Sigmoid colon (tissue), 7 donors: Measurements from ENCODE around the gene AK5. TPM values are rescaled to one million over a fixed set of nuclear protein-coding genes. Genes with fewer than 3 reads are reported as not detected.

Experiments
- DNase-seq: peaks from one replicate; pipeline ENCODE4 v3.0.0-alpha.2; 2019
- H3K27ac ChIP-seq, 4 donors: fragments of 200-600 bp; sonication (generic); one replicate each; pipeline ENCODE4 v1.5.1; 2016 to 2019; ENCODE audit warnings: mild to moderate bottlenecking in 1 of 4
- H3K27me3 ChIP-seq, 3 donors: fragments of 200-600 bp; sonication (generic); one replicate each; pipeline ENCODE4 v1.5.1; 2019; ENCODE audit warnings: mild to moderate bottlenecking in 1 of 3
- H3K36me3 ChIP-seq, 4 donors: fragments of 200-600 bp; sonication (generic); one replicate each; pipeline ENCODE4 v1.5.1; 2016 to 2019
- H3K4me1 ChIP-seq, 4 donors: fragments of 200-600 bp; sonication (generic); one replicate each; pipeline ENCODE4 v1.5.1; 2017 to 2019
- H3K4me3 ChIP-seq, 4 donors: fragments of 200-600 bp; sonication (generic); one replicate each; pipeline ENCODE4 v1.5.1; 2017 to 2019; ENCODE audit warnings: mild to moderate bottlenecking in 2 of 4, moderate library complexity in 1 of 4
- H3K9me3 ChIP-seq, 4 donors: fragments of 200-600 bp in 3 of 4; sonication (generic) in 3 of 4; one replicate each; pipeline versions ENCODE4 v1.5.1 to v1.6.1; 2013 to 2019
- EP300 ChIP-seq, 4 donors: sonication (generic); formaldehyde crosslinking; IDR thresholded peaks; one replicate each; pipeline ENCODE4 v1.6.1; 2017; ENCODE audit warnings: antibody characterized with exemption in 4 of 4
- POLR2A ChIP-seq, 2 donors: fragments of 450-650 bp; IDR thresholded peaks; one replicate each; pipeline ENCODE4 v1.6.1; 2016; ENCODE audit warnings: antibody characterized with exemption in 2 of 2, mild to moderate bottlenecking in 2 of 2, moderate library complexity in 2 of 2
- POLR2AphosphoS5 ChIP-seq, 4 donors: sonication (generic); formaldehyde crosslinking; IDR thresholded peaks; one replicate each; pipeline ENCODE4 v1.6.1; 2017; ENCODE audit warnings: antibody characterized with exemption in 4 of 4
- whole genome bisulfite sequencing, 2 donors: extraction: QIAGEN DNeasy Blood & Tissue Kit; methylation state at CpG; one replicate each; pipeline ENCODE4 v1.1.7; 2013; 5-methylcytosine and 5-hydroxymethylcytosine counted together
- intact Hi-C: fragments of 100-400 bp; cut with DNase I; formaldehyde crosslinking; loops from one replicate; pipeline ENCODE4 v1.15.1; 2023
- polyA plus RNA-seq, 3 donors: library from polyadenylated mRNA; stranded (reverse); fragments of 200-250 nt; gene quantifications; one replicate each; pipeline ENCODE4 v1.2.3, GENCODE V29; 2013
- total RNA-seq, 4 donors: library from RNA; depleted of rRNA; stranded (reverse); fragments of >200 nt; gene quantifications; one replicate each; pipeline ENCODE4 v1.1.0, GENCODE V29; 2016
- TF ChIP-seq, protein P1 (sequence below), 4 experiments: fragments of 450-650 bp in 3 of 4; fragments of 200-600 bp in 1 of 4; IDR thresholded peaks; one replicate each; pipeline ENCODE4 v1.5.1; 2016 to 2019; ENCODE audit warnings: antibody characterized with exemption in 4 of 4, mild to moderate bottlenecking in 3 of 4, moderate library complexity in 2 of 4
- donor health status: healthy with polysubstance abuse.
- donor health status: Bipolar disorder and iron deficiency.
- donor health status: healthy.

The AK5 gene
- total and polyA plus RNA-seq, 7 donors: 0.33 to 6.1 (median 1.9) TPM; not detected in 1

GRCh38 chr1:77322061-77322900 is 40.5 kb downstream of the AK5 start:
- WGBS, 2 donors: 36 to 62% methylated on average over 6 of the region's 6 CpGs
- no peak for TF ChIP-seq EP300 (IDR thresholded peaks at IDR 0.05)
- no peak for TF ChIP-seq POLR2A (IDR thresholded peaks at IDR 0.05)
- TF ChIP-seq, protein P1, sequence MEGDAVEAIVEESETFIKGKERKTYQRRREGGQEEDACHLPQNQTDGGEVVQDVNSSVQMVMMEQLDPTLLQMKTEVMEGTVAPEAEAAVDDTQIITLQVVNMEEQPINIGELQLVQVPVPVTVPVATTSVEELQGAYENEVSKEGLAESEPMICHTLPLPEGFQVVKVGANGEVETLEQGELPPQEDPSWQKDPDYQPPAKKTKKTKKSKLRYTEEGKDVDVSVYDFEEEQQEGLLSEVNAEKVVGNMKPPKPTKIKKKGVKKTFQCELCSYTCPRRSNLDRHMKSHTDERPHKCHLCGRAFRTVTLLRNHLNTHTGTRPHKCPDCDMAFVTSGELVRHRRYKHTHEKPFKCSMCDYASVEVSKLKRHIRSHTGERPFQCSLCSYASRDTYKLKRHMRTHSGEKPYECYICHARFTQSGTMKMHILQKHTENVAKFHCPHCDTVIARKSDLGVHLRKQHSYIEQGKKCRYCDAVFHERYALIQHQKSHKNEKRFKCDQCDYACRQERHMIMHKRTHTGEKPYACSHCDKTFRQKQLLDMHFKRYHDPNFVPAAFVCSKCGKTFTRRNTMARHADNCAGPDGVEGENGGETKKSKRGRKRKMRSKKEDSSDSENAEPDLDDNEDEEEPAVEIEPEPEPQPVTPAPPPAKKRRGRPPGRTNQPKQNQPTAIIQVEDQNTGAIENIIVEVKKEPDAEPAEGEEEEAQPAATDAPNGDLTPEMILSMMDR (IDR thresholded peaks at IDR 0.05): no peak
- no peak for TF ChIP-seq POLR2AphosphoS5 (IDR thresholded peaks at IDR 0.05)
- no peaks in the 10 kb centered on the region for H3K27me3 ChIP-seq

GRCh38 chr1:77333501-77333900 is 51.7 kb downstream of the AK5 start:
- Histone ChIP-seq H3K9me3 (no peaks in the 10 kb centered on the region), H3K4me1 (no peaks in the 10 kb centered on the region), H3K4me3 (no peak overlapping the region), H3K27ac (no peak overlapping the region), H3K27me3 (no peaks in the 10 kb centered on the region), H3K36me3 (no peaks in the 10 kb centered on the region)
- TF ChIP-seq POLR2A (IDR thresholded peaks at IDR 0.05): no peak
- TF ChIP-seq, protein P1 (IDR thresholded peaks at IDR 0.05): no peak
- TF ChIP-seq POLR2AphosphoS5 (IDR thresholded peaks at IDR 0.05): no peak
- no peak for TF ChIP-seq EP300 (IDR thresholded peaks at IDR 0.05)
- intact Hi-C loops: no loop called here
- 72 to 87% methylated on average over 2 of the region's 2 CpGs for WGBS, 2 donors
- DNase-seq: no peak

More at GRCh38 chr1:77322061-77322900, 40.5 kb downstream of the AK5 start:
- Histone ChIP-seq H3K4me3 (no peak overlapping the region), H3K9me3 (no peaks in the 10 kb centered on the region), H3K36me3 (no peaks in the 10 kb centered on the region), H3K27ac (no peak overlapping the region), H3K4me1 (no peaks in the 10 kb centered on the region)
- intact Hi-C loops: no loop called here
- no peak for DNase-seq

DNA sequence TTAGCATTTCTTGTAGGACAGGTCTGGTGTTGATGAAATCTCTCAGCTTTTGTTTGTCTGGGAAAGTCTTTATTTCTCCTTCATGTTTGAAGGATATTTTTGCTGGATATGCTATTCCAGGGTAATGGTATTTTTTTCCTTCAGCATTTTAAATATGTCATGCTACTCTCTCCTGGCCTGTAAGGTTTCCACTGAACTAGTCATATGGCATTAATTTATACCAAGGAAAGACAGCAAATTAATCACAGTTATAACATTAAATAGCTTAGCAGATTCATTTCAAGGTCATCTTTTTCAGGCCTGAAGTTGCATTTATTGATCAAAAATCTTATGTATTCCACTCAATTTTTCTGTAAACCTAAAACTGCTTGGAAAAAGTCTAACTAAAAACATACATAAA is 54.9 kb downstream of the AK5 start:
- DNase-seq: no peak
- no peaks in the 10 kb centered on the region for H3K9me3 ChIP-seq
- no peak for TF ChIP-seq EP300 (IDR thresholded peaks at IDR 0.05)
- no peak for TF ChIP-seq POLR2AphosphoS5 (IDR thresholded peaks at IDR 0.05)
- TF ChIP-seq, protein P1 (IDR thresholded peaks at IDR 0.05): no peak
- intact Hi-C loops: no loop called here
- H3K36me3 ChIP-seq: no peaks in the 10 kb centered on the region
- no peaks in the 10 kb centered on the region for H3K27me3 ChIP-seq
- H3K27ac ChIP-seq: no peak overlapping the region
- no peaks in the 10 kb centered on the region for H3K4me1 ChIP-seq
- H3K4me3 ChIP-seq: no peak overlapping the region

- TF ChIP-seq POLR2AphosphoS5 (IDR thresholded peaks at IDR 0.05): no peak
- TF ChIP-seq EP300 (IDR thresholded peaks at IDR 0.05): no peak
- TF ChIP-seq, protein P1 (IDR thresholded peaks at IDR 0.05): no peak
- no peak for TF ChIP-seq POLR2A (IDR thresholded peaks at IDR 0.05)
- Histone ChIP-seq H3K4me3 (no peak overlapping the region), H3K27me3 (no peaks in the 10 kb centered on the region), H3K36me3 (no peaks in the 10 kb centered on the region), H3K4me1 (no peaks in the 10 kb centered on the region), H3K9me3 (no peaks in the 10 kb centered on the region), H3K27ac (no peak overlapping the region)
- no peak for DNase-seq
- intact Hi-C loops: no loop called here
- WGBS, 2 donors: 54 to 65% methylated on average over 1 of the region's 1 CpG
These were observed 57.5 kb downstream of the AK5 start for GRCh38 chr1:77339326-77339725.
